Neural cell (in vitro differentiated cells): Measurements from ENCODE around the gene SMARCB1.

ENCODE experiments used
- EP300 ChIP-seq: fragments of 450-650 bp; conservative IDR thresholded peaks from 2 replicates; pipeline ENCODE4 v1.6.1; 2014; ENCODE audit warnings: antibody characterized with exemption, mild to moderate bottlenecking, moderate library complexity; ENCODE audit not compliant: poor library complexity, severe bottlenecking
- EZH2 ChIP-seq: fragments of 200-600, 300-800 bp; shearing (Covaris generic), sonication (generic); IDR thresholded peaks from 2 replicates; pipeline ENCODE4 v1.6.1; 2014; ENCODE audit warnings: antibody characterized with exemption, low read length, borderline replicate concordance, mild to moderate bottlenecking; ENCODE audit not compliant: insufficient read depth, poor library complexity, severe bottlenecking
- POLR2AphosphoS5 ChIP-seq: IDR thresholded peaks from 2 replicates; pipeline ENCODE4 v1.6.1; 2012
- SMC3 ChIP-seq: fragments of 450-650 bp; conservative IDR thresholded peaks from 2 replicates; pipeline ENCODE4 v1.6.1; 2014; ENCODE audit warnings: antibody characterized with exemption, mild to moderate bottlenecking, moderate library complexity; ENCODE audit not compliant: poor library complexity
- TF ChIP-seq, protein P1 (sequence below): fragments of 450-650 bp; IDR thresholded peaks from 2 replicates; pipeline ENCODE4 v1.5.1; 2014; ENCODE audit warnings: antibody characterized with exemption, mild to moderate bottlenecking, moderate library complexity; ENCODE audit not compliant: poor library complexity, severe bottlenecking

DNA sequence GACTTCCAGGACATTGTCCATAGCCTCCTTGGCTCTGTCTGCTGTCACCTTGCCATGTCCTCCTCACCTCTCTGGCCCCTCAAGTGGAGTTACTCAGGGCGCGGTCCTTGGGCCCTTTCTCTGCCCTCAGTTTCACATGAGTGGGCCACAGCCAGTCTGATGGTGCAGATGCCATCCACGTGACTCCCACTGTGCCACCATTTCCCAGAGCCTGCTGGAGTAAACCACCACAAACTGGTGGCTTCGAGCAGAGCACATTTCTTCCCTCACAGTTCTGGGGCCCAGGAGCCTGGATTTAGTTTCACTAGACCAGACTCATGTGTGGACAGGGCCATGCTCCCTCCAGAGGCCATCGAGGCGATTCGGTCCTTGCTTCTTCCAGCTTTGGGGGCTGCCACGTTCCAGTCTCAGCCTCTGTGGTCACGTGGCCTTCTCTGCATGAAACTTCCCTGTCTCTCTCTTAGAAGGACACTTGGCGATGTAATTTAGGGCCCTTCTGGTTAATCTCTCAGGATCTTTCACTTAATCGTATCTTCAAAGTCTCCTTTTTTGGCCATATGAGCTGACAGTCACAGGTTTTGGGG lies 14.6 kb downstream of the SMARCB1 start:
- TF ChIP-seq, protein P1, sequence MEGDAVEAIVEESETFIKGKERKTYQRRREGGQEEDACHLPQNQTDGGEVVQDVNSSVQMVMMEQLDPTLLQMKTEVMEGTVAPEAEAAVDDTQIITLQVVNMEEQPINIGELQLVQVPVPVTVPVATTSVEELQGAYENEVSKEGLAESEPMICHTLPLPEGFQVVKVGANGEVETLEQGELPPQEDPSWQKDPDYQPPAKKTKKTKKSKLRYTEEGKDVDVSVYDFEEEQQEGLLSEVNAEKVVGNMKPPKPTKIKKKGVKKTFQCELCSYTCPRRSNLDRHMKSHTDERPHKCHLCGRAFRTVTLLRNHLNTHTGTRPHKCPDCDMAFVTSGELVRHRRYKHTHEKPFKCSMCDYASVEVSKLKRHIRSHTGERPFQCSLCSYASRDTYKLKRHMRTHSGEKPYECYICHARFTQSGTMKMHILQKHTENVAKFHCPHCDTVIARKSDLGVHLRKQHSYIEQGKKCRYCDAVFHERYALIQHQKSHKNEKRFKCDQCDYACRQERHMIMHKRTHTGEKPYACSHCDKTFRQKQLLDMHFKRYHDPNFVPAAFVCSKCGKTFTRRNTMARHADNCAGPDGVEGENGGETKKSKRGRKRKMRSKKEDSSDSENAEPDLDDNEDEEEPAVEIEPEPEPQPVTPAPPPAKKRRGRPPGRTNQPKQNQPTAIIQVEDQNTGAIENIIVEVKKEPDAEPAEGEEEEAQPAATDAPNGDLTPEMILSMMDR = no peak
- TF ChIP-seq POLR2AphosphoS5 (no peak), EZH2 (no peak), SMC3 (no peak), EP300 (no peak)
